Smooth muscle cell (in vitro differentiated cells): Measurements from ENCODE around the gene PIH1D1. TPM values are rescaled to one million over a fixed set of nuclear protein-coding genes. Genes with fewer than 3 reads are reported as not detected.
A peak's percentile ranks its signal among the peaks of the same experiment; 100 is the strongest.

Experiments
- DNase-seq: peaks from one replicate; lab custom pipeline; 2025; ENCODE audit not compliant: unreplicated experiment; lab: John Stamatoyannopoulos, UW
- H2AFZ ChIP-seq: fragments of 200-600 bp; sonication (generic); 2 replicates; pipeline ENCODE4 v1.6.0; 2016; ENCODE audit warnings: antibody characterized with exemption, low read depth, mild to moderate bottlenecking
- H3F3A ChIP-seq: fragments of 200-600 bp; sonication (generic); 2 replicates; pipeline ENCODE4 v1.6.0; 2017; ENCODE audit warnings: antibody characterized with exemption, low read depth
- H3K27ac ChIP-seq: fragments of 200-600 bp; sonication (generic); 2 replicates; pipeline ENCODE4 v1.5.1; 2016; ENCODE audit warnings: low read depth, mild to moderate bottlenecking
- H3K27me3 ChIP-seq: fragments of 200-600 bp; sonication (generic); 2 replicates; pipeline ENCODE4 v1.6.1; 2016; ENCODE audit warnings: low read depth, mild to moderate bottlenecking
- H3K36me3 ChIP-seq: fragments of 200-600 bp; sonication (generic); 2 replicates; pipeline ENCODE4 v1.5.1; 2016; ENCODE audit warnings: low read depth
- H3K4me1 ChIP-seq: fragments of 200-600 bp; sonication (generic); 2 replicates; pipeline ENCODE4 v1.5.1; 2016; ENCODE audit warnings: low read depth
- H3K4me2 ChIP-seq: fragments of 200-600 bp; sonication (generic); 2 replicates; pipeline ENCODE4 v1.6.0; 2016; ENCODE audit warnings: mild to moderate bottlenecking
- H3K4me3 ChIP-seq: fragments of 200-600 bp; sonication (generic); 2 replicates; pipeline ENCODE4 v1.5.1; 2016; ENCODE audit warnings: mild to moderate bottlenecking
- H3K79me2 ChIP-seq: fragments of 200-600 bp; sonication (generic); 2 replicates; pipeline ENCODE4 v1.6.0; 2016; ENCODE audit warnings: low read depth, mild to moderate bottlenecking
- H3K9ac ChIP-seq: fragments of 200-600 bp; sonication (generic); 2 replicates; pipeline ENCODE4 v1.6.0; 2016; ENCODE audit warnings: low read depth
- H3K9me3 ChIP-seq: fragments of 200-600 bp; sonication (generic); replicated peaks from 2 replicates; pipeline ENCODE4 v1.5.1; 2016; ENCODE audit warnings: low read depth
- H4K20me1 ChIP-seq: fragments of 200-600 bp; sonication (generic); 2 replicates; pipeline ENCODE4 v1.6.0; 2016; ENCODE audit warnings: low read depth
- WGBS: methylation state at CpG from one replicate; pipeline ENCODE4 v1.1.7; 2016; ENCODE audit warnings: low lambda C conversion rate; 5-methylcytosine and 5-hydroxymethylcytosine counted together
- polyA plus RNA-seq: library from polyadenylated mRNA; unstranded; fragments of >200 nt; fragmentation: Nextera tagmentation; extraction: Ambion mirVana; gene quantifications from 2 replicates; pipeline ENCODE4 v1.2.1, GENCODE V29; 2016
- total RNA-seq: library from RNA; depleted of rRNA; stranded (reverse); fragments of >200 nt; gene quantifications from 2 replicates; pipeline ENCODE4 v1.2.3, GENCODE V29; 2014
- TF ChIP-seq, protein P1 (sequence below): fragments of 200-600 bp; sonication (generic); IDR thresholded peaks from 2 replicates; pipeline ENCODE4 v1.5.1; 2017; ENCODE audit warnings: borderline replicate concordance, mild to moderate bottlenecking, antibody characterized with exemption; ENCODE audit not compliant: insufficient read depth, poor library complexity, severe bottlenecking

PIH1D1 gene
- total and polyA plus RNA-seq, 2 experiments from 2014 or later: 77.1 to 89.8 TPM

DNA sequence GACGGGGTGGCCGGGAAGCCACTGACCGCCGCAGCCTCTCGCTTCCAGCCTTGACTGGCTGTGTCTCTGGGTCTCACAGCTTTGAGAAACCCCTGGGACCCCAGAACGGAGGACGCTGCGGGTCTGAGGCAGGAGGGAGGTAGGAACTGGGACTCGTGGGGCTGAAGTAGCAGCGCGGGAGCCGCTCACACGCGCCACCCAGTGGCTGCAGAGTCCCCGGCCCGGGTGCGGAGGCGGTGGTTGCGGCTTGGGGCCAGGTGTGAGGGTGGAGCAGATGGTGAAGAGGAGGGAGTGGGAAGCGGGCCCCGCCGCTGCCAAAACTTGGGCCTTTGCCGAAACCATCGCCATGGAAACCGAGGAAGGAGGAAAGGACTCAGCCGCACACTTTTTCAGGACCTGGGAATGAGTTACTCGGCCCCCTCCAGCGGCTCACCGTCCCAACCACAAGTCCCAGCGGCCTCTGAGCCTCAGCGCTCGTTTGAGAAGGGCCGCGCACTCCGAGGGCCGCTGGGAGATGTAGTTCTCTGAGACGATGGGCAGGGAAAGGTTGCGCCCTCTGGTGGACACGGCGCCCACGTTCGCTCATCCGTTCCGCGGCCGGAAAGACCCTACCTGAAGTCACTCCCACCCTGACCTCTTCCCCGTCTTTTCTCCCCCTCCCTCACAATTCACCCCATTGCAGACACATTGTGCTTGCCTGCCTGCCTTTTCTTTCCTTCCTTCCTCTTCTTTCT lies 8.1 kb downstream of the PIH1D1 start:
- H3K4me2 ChIP-seq: peak overlapping the region; percentile 96
- H3K4me3 ChIP-seq: peak overlapping the region; percentile 76
- H2AFZ ChIP-seq: peak overlapping the region; percentile 96
- H4K20me1 ChIP-seq: no peaks in the 10 kb centered on the region
- no peaks in the 10 kb centered on the region for H3K9me3 ChIP-seq
- H3K79me2 ChIP-seq: no peaks in the 10 kb centered on the region
- H3K27ac ChIP-seq: peak overlapping the region; percentile 45
- peak; percentile 95 for DNase-seq
- TF ChIP-seq, protein P1, sequence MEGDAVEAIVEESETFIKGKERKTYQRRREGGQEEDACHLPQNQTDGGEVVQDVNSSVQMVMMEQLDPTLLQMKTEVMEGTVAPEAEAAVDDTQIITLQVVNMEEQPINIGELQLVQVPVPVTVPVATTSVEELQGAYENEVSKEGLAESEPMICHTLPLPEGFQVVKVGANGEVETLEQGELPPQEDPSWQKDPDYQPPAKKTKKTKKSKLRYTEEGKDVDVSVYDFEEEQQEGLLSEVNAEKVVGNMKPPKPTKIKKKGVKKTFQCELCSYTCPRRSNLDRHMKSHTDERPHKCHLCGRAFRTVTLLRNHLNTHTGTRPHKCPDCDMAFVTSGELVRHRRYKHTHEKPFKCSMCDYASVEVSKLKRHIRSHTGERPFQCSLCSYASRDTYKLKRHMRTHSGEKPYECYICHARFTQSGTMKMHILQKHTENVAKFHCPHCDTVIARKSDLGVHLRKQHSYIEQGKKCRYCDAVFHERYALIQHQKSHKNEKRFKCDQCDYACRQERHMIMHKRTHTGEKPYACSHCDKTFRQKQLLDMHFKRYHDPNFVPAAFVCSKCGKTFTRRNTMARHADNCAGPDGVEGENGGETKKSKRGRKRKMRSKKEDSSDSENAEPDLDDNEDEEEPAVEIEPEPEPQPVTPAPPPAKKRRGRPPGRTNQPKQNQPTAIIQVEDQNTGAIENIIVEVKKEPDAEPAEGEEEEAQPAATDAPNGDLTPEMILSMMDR: peak; percentile 53
- H3K9ac ChIP-seq: no peak overlapping the region
- peaks cover 8% of the 10 kb centered on the region for H3F3A ChIP-seq
- WGBS: 1% methylated on average over 46 of the region's 47 CpGs
- H3K36me3 ChIP-seq: no peaks in the 10 kb centered on the region
- peaks cover 40% of the 10 kb centered on the region for H3K27me3 ChIP-seq
- peaks cover 6% of the 10 kb centered on the region for H3K4me1 ChIP-seq

DNA sequence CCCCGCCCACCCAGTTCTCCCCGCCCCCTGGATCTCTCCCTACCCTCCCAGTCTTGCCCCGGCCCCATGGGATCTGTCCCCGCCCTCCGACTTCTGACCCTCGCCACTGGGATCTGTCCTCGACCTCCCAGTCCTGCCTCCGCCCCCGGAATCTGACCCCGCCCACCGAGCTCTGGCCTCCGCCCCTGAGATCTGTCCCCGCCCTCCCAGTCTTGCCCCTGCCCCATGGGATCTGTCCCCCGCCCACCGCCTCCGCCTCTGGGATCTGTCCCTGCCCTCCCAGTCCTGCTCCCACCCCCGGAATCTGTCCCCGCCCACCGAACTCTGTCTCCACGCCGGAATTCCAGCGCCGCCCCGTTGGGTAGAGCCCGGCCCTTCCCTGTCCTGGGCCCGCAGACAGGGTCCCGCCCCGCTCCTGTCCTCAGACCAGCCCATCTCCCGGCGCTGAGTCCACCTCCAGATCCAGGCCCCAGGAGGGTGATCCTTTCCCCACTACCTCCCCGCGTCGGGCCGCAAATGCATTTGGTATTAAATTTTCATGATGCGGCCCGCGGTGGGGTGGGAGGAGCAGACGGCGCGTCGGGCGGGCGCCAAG lies 8.7 kb downstream of the PIH1D1 start:
- WGBS: under 1% methylated on average over 26 of the region's 43 CpGs
- Histone ChIP-seq H4K20me1 (no peaks in the 10 kb centered on the region), H2AFZ (peak overlapping the region; percentile 96), H3K79me2 (no peaks in the 10 kb centered on the region), H3K9me3 (no peaks in the 10 kb centered on the region), H3K27me3 (peaks cover 46% of the 10 kb centered on the region), H3K4me3 (peak overlapping the region; percentile 76), H3K27ac (peak overlapping the region; percentile 45), H3F3A (peaks cover 8% of the 10 kb centered on the region), H3K9ac (no peak overlapping the region), H3K4me2 (peak overlapping the region; percentile 96), H3K36me3 (no peaks in the 10 kb centered on the region), H3K4me1 (peaks cover 6% of the 10 kb centered on the region)
- peak; percentile 90 for DNase-seq
- TF ChIP-seq, protein P1: no peak

DNA sequence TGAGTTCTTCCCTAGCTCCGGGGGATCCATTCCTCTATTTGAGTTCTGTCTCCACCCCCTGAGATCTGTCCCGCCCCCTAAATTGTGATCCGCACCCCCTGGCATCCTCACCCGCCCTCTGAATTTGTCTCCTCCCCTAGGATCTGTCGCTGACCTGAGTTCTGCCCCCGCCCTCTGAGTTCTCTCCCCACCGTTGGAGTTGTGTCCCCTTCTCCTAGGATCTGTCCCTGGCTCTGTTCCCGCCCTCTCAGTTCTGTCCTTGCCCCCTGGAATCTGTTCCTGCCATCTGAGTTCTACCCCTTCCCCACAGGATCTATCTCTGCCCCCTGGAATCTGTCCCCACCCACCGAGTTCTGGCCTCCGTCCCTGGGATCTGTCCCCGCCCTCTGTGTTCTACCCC lies 9.3 kb downstream of the PIH1D1 start:
- WGBS: 11% methylated on average over 7 of the region's 11 CpGs
- Histone ChIP-seq H3K4me3 (peak overlapping the region; percentile 76), H3K4me2 (peak overlapping the region; percentile 96), H3K36me3 (no peaks in the 10 kb centered on the region), H3K4me1 (peaks cover 6% of the 10 kb centered on the region), H3K79me2 (no peaks in the 10 kb centered on the region), H2AFZ (no peak overlapping the region), H3K9ac (no peak overlapping the region), H3K27me3 (peaks cover 51% of the 10 kb centered on the region), H3K9me3 (no peaks in the 10 kb centered on the region), H3F3A (peaks cover 8% of the 10 kb centered on the region), H4K20me1 (no peaks in the 10 kb centered on the region), H3K27ac (no peak overlapping the region)
- no peak for DNase-seq
- TF ChIP-seq, protein P1: no peak
